ENCODE results near the gene KRTAP13-2.

The KRTAP13-2 gene

GRCh38 chr21:30326390-30326789 is 45.7 kb downstream of the KRTAP13-2 start:
- DNase-seq (ENCODE audit: low spot score), result no peak

Data from HuH-7 (cell line).